Measurements from ENCODE around the gene SERPINA6. TPM values are rescaled to one million over a fixed set of nuclear protein-coding genes. Genes with fewer than 3 reads are reported as not detected.

SERPINA6 gene
- total RNA-seq, 1 donor from 2014 or later = 0.77 TPM

DNA sequence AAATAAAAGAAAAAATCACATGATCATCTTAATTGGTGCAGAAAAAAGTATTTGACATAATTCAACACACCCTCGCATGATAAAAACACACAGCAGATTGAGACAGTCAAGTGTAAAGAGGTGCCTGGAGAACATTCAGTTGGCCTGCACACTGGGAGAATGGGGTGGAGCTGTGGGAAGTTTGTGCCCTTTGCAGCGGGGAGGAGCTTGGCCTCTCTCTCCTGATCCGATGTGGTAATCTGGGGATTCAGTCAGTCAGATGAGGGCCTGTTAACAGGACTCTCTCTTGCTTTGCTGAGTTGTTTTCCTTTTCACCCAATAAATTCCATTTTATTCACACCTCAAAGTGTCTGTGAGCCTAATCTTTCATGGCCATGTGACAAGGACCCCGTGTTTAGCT lies 5.9 kb downstream of the SERPINA6 start:
- no peaks in the 10 kb centered on the region for H3K4me1 Mint-ChIP-seq (ENCODE audit: unreplicated experiment)
- H3K27ac Mint-ChIP-seq = no peak overlapping the region
- no peaks in the 10 kb centered on the region for H3K36me3 Mint-ChIP-seq
- DNase-seq (ENCODE audit: extremely low spot score, unreplicated experiment) = no peak
- TF ChIP-seq, protein P1, sequence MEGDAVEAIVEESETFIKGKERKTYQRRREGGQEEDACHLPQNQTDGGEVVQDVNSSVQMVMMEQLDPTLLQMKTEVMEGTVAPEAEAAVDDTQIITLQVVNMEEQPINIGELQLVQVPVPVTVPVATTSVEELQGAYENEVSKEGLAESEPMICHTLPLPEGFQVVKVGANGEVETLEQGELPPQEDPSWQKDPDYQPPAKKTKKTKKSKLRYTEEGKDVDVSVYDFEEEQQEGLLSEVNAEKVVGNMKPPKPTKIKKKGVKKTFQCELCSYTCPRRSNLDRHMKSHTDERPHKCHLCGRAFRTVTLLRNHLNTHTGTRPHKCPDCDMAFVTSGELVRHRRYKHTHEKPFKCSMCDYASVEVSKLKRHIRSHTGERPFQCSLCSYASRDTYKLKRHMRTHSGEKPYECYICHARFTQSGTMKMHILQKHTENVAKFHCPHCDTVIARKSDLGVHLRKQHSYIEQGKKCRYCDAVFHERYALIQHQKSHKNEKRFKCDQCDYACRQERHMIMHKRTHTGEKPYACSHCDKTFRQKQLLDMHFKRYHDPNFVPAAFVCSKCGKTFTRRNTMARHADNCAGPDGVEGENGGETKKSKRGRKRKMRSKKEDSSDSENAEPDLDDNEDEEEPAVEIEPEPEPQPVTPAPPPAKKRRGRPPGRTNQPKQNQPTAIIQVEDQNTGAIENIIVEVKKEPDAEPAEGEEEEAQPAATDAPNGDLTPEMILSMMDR (conservative IDR thresholded peaks at IDR 0.05) = no peak
- H3K27me3 Mint-ChIP-seq = no peaks in the 10 kb centered on the region
- H3K9me3 Mint-ChIP-seq = no peaks in the 10 kb centered on the region
- no peak overlapping the region for H3K4me3 Mint-ChIP-seq

DNA sequence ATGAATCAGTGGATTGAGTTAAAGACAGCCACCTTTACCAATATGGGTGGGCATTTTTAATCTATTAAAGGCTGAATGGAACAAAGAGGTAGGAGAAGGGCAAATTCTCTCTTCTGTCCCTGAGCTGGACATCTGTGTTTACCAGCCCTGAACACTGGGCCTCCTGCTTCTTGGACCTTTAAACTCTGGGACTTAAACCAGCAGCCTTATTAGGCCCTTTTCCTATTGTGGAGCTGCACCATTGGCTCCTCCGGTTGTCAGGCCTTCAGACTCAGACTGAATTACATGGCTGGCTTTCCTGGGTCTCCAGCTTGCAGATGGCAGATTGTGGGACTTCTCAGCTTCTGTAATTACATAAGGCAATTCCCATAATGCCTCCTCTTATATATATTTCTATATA lies 6.4 kb downstream of the SERPINA6 start:
- Mint-ChIP-seq H3K4me1 (ENCODE audit: unreplicated experiment) (no peaks in the 10 kb centered on the region), H3K27ac (no peak overlapping the region), H3K36me3 (no peaks in the 10 kb centered on the region), H3K9me3 (no peaks in the 10 kb centered on the region), H3K4me3 (no peak overlapping the region), H3K27me3 (no peaks in the 10 kb centered on the region)
- TF ChIP-seq, protein P1 (conservative IDR thresholded peaks at IDR 0.05) = no peak
- DNase-seq (ENCODE audit: extremely low spot score, unreplicated experiment) = no peak

DNA sequence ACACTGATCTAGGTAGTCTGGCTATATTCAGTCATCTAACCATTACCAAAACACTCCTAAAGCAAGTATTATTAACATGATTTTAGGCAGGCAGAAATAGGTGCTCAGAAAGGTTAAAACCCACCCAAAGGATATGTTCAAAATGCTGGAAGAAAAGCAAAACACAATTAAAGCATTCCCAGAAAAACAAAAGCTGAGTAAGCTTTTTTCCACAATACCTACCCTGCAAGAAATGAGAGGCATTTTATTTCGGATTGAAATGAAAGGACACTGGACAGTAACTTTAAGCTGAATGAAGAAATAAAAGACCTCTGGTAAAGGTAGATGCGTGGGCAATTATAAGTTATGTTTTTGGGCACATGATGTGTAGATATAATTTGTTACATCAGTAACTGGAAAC lies 8.2 kb downstream of the SERPINA6 start:
- Mint-ChIP-seq H3K36me3 (no peaks in the 10 kb centered on the region), H3K9me3 (no peaks in the 10 kb centered on the region), H3K4me1 (ENCODE audit: unreplicated experiment) (no peaks in the 10 kb centered on the region), H3K27ac (no peak overlapping the region), H3K27me3 (no peaks in the 10 kb centered on the region), H3K4me3 (no peak overlapping the region)
- TF ChIP-seq, protein P1 (conservative IDR thresholded peaks at IDR 0.05) = no peak
- no peak for DNase-seq (ENCODE audit: extremely low spot score, unreplicated experiment)

DNA sequence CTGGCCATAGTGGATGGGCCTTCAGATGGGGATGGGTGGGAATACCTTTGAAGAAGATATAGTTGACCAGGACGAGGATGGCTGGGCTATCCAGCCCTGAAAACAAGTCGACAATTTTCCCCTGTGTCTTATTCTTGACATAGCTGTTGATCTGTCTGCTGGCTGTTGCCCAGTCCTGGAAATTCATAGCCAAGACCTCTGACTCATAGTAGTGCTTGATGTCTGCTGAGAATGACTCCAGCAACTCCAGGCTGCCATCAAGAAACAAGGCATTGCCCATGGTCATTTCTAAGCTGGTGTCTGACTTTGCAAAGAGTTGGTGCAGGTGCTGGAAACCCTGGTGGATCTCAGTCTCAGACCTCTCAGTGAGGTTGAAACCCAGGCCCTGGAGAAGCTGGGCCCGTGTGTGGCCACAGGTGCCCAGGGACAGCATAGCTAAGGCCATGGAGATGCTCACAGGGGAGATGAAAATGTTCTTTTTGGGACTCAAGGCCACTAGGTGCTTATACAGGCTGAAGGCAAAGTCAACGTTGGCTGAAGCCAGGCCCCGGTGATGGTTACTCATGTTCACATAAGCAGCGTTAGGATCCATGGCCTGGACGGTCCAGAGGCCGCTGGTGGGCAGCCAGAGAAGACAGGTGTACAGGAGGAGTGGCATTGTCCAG lies 9.0 kb downstream of the SERPINA6 start:
- no peaks in the 10 kb centered on the region for H3K36me3 Mint-ChIP-seq
- no peak overlapping the region for H3K27ac Mint-ChIP-seq
- H3K27me3 Mint-ChIP-seq = no peaks in the 10 kb centered on the region
- DNase-seq (ENCODE audit: extremely low spot score, unreplicated experiment) = no peak
- no peak overlapping the region for H3K4me3 Mint-ChIP-seq
- no peaks in the 10 kb centered on the region for H3K4me1 Mint-ChIP-seq (ENCODE audit: unreplicated experiment)
- TF ChIP-seq, protein P1 (conservative IDR thresholded peaks at IDR 0.05) = no peak
- no peaks in the 10 kb centered on the region for H3K9me3 Mint-ChIP-seq

DNA sequence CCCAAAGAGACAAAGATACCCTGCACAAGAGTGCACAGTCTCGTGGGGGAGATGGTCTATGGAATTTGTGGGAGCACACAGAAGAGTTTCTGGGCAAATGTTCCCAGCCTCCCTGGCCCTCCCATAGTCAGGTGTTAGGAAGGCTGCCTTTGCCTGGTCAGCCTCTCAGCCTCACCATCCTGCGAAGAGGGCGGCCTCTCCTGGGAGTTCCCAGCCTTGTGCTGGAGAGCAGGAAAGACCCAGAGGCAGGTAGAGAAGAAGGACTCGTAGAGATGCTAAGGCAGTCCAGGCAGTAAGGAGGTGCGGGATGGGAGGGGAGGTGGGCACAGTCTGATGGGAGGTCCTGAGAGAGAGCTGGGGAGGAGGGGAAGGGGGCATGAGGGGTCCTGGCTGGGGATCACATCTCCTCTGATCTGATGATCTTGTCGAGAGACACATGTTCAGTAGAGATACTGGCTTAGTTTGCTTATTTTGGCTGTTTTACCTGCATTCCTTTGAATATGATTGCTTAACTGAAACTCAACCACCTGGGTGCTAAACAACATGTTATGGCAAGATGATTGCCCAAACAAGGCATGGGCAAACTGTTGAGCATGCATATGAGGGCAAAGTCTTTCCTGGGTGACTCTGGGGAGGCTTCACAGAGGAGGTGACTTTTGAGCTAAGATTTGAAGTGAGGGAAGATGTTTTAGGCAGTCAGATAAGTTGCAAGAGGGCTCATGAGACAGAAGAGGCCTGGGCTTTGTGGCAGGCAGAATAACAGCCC lies 10.5 kb downstream of the SERPINA6 start:
- Mint-ChIP-seq H3K4me1 (ENCODE audit: unreplicated experiment) (no peaks in the 10 kb centered on the region), H3K4me3 (no peak overlapping the region), H3K27ac (no peak overlapping the region), H3K36me3 (no peaks in the 10 kb centered on the region), H3K9me3 (no peaks in the 10 kb centered on the region), H3K27me3 (peaks cover 4% of the 10 kb centered on the region)
- TF ChIP-seq, protein P1 (conservative IDR thresholded peaks at IDR 0.05) = no peak
- no peak for DNase-seq (ENCODE audit: extremely low spot score, unreplicated experiment)
